DOHH2 (cell line): Measurements from ENCODE around the gene ST3GAL4.

Experiments
- H3F3A ChIP-seq: fragments of 200-600 bp; sonication (generic), shearing (Covaris generic); 2 replicates; pipeline ENCODE4 v1.6.0; 2016; ENCODE audit warnings: antibody characterized with exemption, mild to moderate bottlenecking; ENCODE audit not compliant: control insufficient read depth, insufficient read depth
- H3K27ac ChIP-seq: fragments of 200-600 bp; sonication (generic); 2 replicates; pipeline ENCODE4 v1.5.1; 2014; ENCODE audit warnings: low read depth, mild to moderate bottlenecking, low read length, moderate library complexity
- H3K27me3 ChIP-seq: fragments of 200-600 bp; sonication (generic); 2 replicates; pipeline ENCODE4 v1.6.1; 2014; ENCODE audit warnings: mild to moderate bottlenecking, low read length, mixed read lengths; ENCODE audit not compliant: control insufficient read depth
- H3K36me3 ChIP-seq: fragments of 200-600 bp; sonication (generic); 2 replicates; pipeline ENCODE4 v1.6.1; 2014; ENCODE audit warnings: mild to moderate bottlenecking, low read length, moderate library complexity, mixed read lengths; ENCODE audit not compliant: control insufficient read depth
- H3K4me1 ChIP-seq: fragments of 200-600 bp; sonication (generic); 2 replicates; pipeline ENCODE4 v1.6.1; 2014; ENCODE audit warnings: mild to moderate bottlenecking, low read length, mixed read lengths; ENCODE audit not compliant: control insufficient read depth
- H3K4me2 ChIP-seq: fragments of 200-600 bp; sonication (generic); 2 replicates; pipeline ENCODE4 v1.6.0; 2014; ENCODE audit warnings: mild to moderate bottlenecking, low read length, moderate library complexity
- H3K4me3 ChIP-seq: fragments of 200-600 bp; sonication (generic); 2 replicates; pipeline ENCODE4 v1.5.1; 2014; ENCODE audit warnings: mild to moderate bottlenecking, low read length, mixed read lengths
- H3K79me2 ChIP-seq: fragments of 200-600 bp; sonication (generic); 2 replicates; pipeline ENCODE4 v1.6.1; 2014; ENCODE audit warnings: mild to moderate bottlenecking, low read length, mixed read lengths; ENCODE audit not compliant: control insufficient read depth
- H3K9me2 ChIP-seq: fragments of 200-600 bp; sonication (generic); replicated peaks from 2 replicates; pipeline ENCODE4 v1.6.1; 2014; ENCODE audit warnings: mild to moderate bottlenecking, low read length, mixed read lengths; ENCODE audit not compliant: control insufficient read depth
- H3K9me3 ChIP-seq: fragments of 200-600 bp; sonication (generic); 2 replicates; pipeline ENCODE4 v1.6.1; 2014; ENCODE audit warnings: antibody characterized with exemption, low read length, mixed read lengths; ENCODE audit not compliant: control insufficient read depth, insufficient read depth
- H4K20me1 ChIP-seq: fragments of 200-600 bp; sonication (generic); 2 replicates; pipeline ENCODE4 v1.6.0; 2014; ENCODE audit warnings: low read depth, mild to moderate bottlenecking, antibody characterized with exemption, low read length, moderate library complexity; ENCODE audit not compliant: control insufficient read depth, insufficient read depth
- EZH2phosphoT487 ChIP-seq: fragments of 200-600 bp; sonication (generic); IDR thresholded peaks from 2 replicates; pipeline ENCODE4 v1.6.1; 2017; ENCODE audit warnings: borderline replicate concordance, mild to moderate bottlenecking, antibody characterized with exemption, low read length, moderate library complexity, mixed read lengths
- TF ChIP-seq, protein P1 (sequence below): fragments of 200-600 bp; sonication (generic); IDR thresholded peaks from one replicate; pipeline ENCODE4 v1.5.1; 2014; ENCODE audit warnings: antibody characterized with exemption, mild to moderate bottlenecking, low read depth, low read length; ENCODE audit not compliant: poor library complexity, severe bottlenecking

ST3GAL4 gene

DNA sequence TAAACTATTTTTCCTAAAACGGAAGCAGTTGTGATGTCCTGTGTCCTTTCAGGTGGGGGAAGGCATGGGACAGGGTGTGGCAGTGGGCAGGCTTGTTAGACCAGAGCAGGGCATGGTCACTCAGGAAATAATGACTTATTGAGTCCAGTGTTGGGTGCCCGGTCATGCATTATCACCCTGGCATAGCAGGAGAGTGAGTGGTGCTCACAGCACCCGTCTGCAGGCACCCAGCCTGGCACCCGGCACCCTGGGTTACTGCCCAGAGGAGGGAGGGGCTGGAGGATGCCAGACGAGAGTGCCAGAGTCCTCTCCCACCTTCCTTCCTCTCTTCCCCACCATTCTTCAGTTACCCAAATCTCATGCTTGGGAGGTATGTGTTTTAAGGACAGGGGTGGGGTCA is 59.1 kb downstream of the ST3GAL4 start:
- Histone ChIP-seq H3K4me1 (peaks cover 17% of the 10 kb centered on the region), H3K4me2 (no peak overlapping the region), H3K36me3 (no peaks in the 10 kb centered on the region), H3F3A (no peaks in the 10 kb centered on the region), H3K27me3 (no peaks in the 10 kb centered on the region), H3K79me2 (no peaks in the 10 kb centered on the region), H3K9me2 (no peaks in the 10 kb centered on the region), H3K9me3 (no peaks in the 10 kb centered on the region), H4K20me1 (no peaks in the 10 kb centered on the region), H3K4me3 (no peak overlapping the region), H3K27ac (no peak overlapping the region)
- TF ChIP-seq, protein P1, sequence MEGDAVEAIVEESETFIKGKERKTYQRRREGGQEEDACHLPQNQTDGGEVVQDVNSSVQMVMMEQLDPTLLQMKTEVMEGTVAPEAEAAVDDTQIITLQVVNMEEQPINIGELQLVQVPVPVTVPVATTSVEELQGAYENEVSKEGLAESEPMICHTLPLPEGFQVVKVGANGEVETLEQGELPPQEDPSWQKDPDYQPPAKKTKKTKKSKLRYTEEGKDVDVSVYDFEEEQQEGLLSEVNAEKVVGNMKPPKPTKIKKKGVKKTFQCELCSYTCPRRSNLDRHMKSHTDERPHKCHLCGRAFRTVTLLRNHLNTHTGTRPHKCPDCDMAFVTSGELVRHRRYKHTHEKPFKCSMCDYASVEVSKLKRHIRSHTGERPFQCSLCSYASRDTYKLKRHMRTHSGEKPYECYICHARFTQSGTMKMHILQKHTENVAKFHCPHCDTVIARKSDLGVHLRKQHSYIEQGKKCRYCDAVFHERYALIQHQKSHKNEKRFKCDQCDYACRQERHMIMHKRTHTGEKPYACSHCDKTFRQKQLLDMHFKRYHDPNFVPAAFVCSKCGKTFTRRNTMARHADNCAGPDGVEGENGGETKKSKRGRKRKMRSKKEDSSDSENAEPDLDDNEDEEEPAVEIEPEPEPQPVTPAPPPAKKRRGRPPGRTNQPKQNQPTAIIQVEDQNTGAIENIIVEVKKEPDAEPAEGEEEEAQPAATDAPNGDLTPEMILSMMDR: no peak
- TF ChIP-seq EZH2phosphoT487: no peak

DNA sequence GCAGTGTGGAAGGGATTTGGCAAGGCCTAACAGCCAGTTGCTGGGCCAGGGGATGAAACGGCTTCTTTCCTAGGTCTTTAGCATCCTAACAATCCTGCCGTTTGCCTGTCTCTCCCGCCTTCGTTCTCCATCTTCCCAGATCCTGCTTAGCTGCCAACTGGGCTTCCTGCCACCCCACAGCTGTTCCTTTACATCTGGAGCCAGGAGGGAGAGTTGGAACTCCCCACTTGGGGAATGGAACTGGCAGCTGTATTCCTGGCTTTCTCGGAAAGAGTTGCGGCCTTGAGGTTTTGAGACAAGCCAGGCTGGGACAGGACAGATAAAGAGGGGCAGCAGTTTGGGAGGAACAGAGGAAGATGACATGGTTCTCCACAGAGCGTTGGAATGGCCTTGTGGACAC is 59.6 kb downstream of the ST3GAL4 start:
- Histone ChIP-seq H3K4me2 (no peak overlapping the region), H3K9me3 (no peaks in the 10 kb centered on the region), H3K9me2 (no peaks in the 10 kb centered on the region), H3K27ac (no peak overlapping the region), H4K20me1 (no peaks in the 10 kb centered on the region), H3K4me3 (no peak overlapping the region), H3K79me2 (no peaks in the 10 kb centered on the region), H3K4me1 (peaks cover 22% of the 10 kb centered on the region), H3K36me3 (no peaks in the 10 kb centered on the region), H3K27me3 (no peaks in the 10 kb centered on the region), H3F3A (no peaks in the 10 kb centered on the region)
- no peak for TF ChIP-seq EZH2phosphoT487
- TF ChIP-seq, protein P1: no peak

DNA sequence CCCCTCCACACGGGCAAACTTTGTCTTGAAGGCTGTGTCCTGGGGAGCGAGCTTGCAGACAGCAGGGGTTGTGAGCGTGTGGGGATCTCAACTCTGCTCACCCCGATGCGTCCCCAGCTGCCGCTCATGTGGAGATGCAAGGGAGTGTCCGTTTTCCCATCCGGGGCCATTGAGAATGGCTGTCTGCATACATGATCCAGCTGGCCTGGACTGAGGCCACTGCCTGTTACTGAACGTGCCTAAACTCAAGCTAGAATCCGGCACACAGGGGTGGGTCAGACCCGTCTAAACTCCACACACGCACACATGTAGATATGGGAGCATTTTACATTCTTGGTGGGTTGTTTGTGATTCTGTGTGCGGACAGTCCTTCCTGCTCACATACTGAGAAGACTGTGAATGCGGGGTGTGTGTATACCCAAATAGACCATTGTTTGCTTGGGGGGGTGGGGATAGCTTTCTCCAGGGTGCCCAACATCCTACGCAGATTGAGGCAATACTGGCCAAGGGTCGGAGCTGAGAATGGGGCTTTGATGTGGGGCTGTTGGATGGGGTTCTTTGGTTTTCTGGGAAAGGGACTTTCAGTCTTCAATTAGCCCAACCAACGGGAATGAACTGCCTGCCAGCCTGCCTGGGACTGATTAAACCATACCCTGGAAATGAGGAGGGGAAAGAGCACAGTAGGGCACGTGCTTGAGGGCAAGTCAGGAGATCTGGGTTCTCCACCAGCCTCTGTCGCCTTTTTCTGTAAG is 60.4 kb downstream of the ST3GAL4 start:
- Histone ChIP-seq H3K9me2 (no peaks in the 10 kb centered on the region), H3K4me2 (peak overlapping the region; percentile 67), H3K27ac (no peak overlapping the region), H3K36me3 (no peaks in the 10 kb centered on the region), H3K27me3 (no peaks in the 10 kb centered on the region), H3K79me2 (no peaks in the 10 kb centered on the region), H3F3A (peaks cover 3% of the 10 kb centered on the region; the same call in 1 of the 2 replicates), H4K20me1 (no peaks in the 10 kb centered on the region), H3K4me1 (peaks cover 28% of the 10 kb centered on the region), H3K9me3 (no peaks in the 10 kb centered on the region), H3K4me3 (peak overlapping the region; percentile 68)
- TF ChIP-seq, protein P1: no peak
- no peak for TF ChIP-seq EZH2phosphoT487
